PFSK-1 (cell line): ENCODE measurements around the gene TMEM37.

Experiments used
- POLR2AphosphoS5 ChIP-seq: IDR thresholded peaks from 2 replicates; pipeline ENCODE4 v1.6.1; 2012; ENCODE audit warnings: low read depth, mild to moderate bottlenecking, control low read depth, low read length, moderate library complexity
- REST ChIP-seq, 2 experiments: IDR thresholded peaks; 2 replicates each; pipeline versions ENCODE4 v1.6.1 to v1.8.0; 2011 to 2012; ENCODE audit warnings: low read depth in 2 of 2, low read length in 2 of 2, control low read depth in 1 of 2, inconsistent platforms in 1 of 2, mild to moderate bottlenecking in 1 of 2, moderate library complexity in 1 of 2; ENCODE audit not compliant: insufficient read depth in 1 of 2
- SIN3A ChIP-seq: IDR thresholded peaks from 2 replicates; pipeline ENCODE4 v1.6.1; 2012; ENCODE audit warnings: mild to moderate bottlenecking, low read length, moderate library complexity, borderline replicate concordance; ENCODE audit not compliant: insufficient read depth
- TAF1 ChIP-seq: IDR thresholded peaks from 2 replicates; pipeline ENCODE4 v1.6.1; 2012; ENCODE audit warnings: low read length, control low read depth, borderline replicate concordance; ENCODE audit not compliant: insufficient read depth

GRCh38 chr2:119439574-119440500, 8.2 kb downstream of the TMEM37 start:
- TF ChIP-seq POLR2AphosphoS5 (no peak), TAF1 (no peak), SIN3A (no peak), REST (IDR thresholded peaks at IDR 0.05; ENCODE audit: insufficient read depth in 1 of 2, low read depth in 2 of 2, low read length in 2 of 2) (no peak)
